Epithelial cell of proximal tubule (primary cell): ENCODE data around the gene UNKL. TPM values are rescaled to one million over a fixed set of nuclear protein-coding genes. Genes with fewer than 3 reads are reported as not detected.

Experiments used
- DNase-seq: peaks from one replicate; pipeline ENCODE4 v3.0.0-alpha.2; 2011; ENCODE audit warnings: low read depth
- H3K4me3 ChIP-seq: 2 replicates; pipeline ENCODE4 v1.5.1; 2011; ENCODE audit warnings: low read depth, mild to moderate bottlenecking, low read length
- total RNA-seq: library from RNA; depleted of rRNA; stranded (reverse); fragments of >200 nt; gene quantifications from 2 replicates; pipeline ENCODE4 v1.2.3, GENCODE V29; 2015
- TF ChIP-seq, protein P1 (sequence below): conservative IDR thresholded peaks from 2 replicates; pipeline ENCODE4 v1.5.1; 2012; ENCODE audit warnings: low read depth, mild to moderate bottlenecking, low read length

Gene UNKL
- total RNA-seq, 1 donor from 2014 or later = 20.1 TPM

DNA sequence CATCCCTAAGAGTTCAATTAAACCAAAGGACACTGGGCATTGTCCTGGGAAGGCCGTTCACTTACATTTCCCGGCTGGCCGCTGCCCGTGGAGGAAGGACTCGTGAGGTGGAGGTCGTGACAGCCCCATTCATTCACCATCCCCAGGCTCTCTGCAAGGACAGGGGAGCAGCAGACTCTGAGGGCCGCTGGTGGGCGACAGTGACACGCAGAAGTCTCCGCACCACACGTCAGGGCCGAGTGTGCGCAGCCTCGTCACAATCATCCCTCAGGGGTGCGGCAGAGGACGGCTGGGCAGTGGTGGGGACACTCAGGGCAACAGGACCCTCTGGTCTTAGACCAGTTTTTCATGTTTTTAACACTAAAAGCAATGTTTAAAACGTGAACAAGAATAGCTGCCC is 21.7 kb downstream of the UNKL start:
- no peak overlapping the region for H3K4me3 ChIP-seq
- no peak for DNase-seq
- TF ChIP-seq, protein P1, sequence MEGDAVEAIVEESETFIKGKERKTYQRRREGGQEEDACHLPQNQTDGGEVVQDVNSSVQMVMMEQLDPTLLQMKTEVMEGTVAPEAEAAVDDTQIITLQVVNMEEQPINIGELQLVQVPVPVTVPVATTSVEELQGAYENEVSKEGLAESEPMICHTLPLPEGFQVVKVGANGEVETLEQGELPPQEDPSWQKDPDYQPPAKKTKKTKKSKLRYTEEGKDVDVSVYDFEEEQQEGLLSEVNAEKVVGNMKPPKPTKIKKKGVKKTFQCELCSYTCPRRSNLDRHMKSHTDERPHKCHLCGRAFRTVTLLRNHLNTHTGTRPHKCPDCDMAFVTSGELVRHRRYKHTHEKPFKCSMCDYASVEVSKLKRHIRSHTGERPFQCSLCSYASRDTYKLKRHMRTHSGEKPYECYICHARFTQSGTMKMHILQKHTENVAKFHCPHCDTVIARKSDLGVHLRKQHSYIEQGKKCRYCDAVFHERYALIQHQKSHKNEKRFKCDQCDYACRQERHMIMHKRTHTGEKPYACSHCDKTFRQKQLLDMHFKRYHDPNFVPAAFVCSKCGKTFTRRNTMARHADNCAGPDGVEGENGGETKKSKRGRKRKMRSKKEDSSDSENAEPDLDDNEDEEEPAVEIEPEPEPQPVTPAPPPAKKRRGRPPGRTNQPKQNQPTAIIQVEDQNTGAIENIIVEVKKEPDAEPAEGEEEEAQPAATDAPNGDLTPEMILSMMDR = no peak

DNA sequence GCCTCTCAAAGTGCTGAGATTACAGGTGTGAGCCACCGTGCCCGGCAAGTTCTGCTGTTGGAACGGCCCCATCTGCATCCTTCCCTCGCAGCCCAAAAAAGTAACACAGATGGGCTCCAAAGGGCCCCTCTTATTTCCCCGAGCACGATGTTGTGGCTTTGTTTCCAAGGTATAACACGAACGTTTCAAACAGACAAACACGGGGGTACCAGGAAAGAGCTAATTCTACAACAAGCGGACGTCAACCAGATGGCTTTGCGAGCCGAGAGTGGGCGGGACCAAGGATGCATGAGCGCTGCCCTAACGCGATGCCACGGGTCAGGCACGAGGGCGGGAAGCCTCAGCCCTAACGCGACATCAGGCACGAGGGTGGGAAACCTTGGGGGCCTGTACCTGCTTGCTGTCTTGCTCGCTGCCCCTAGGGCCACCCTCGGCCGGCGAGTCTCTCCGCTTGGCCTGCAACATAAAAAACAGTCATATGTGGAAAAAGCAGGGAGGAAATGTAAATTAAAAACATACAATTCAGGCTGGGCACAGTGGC is 24.2 kb downstream of the UNKL start:
- no peak overlapping the region for H3K4me3 ChIP-seq
- TF ChIP-seq, protein P1 = no peak
- no peak for DNase-seq

DNA sequence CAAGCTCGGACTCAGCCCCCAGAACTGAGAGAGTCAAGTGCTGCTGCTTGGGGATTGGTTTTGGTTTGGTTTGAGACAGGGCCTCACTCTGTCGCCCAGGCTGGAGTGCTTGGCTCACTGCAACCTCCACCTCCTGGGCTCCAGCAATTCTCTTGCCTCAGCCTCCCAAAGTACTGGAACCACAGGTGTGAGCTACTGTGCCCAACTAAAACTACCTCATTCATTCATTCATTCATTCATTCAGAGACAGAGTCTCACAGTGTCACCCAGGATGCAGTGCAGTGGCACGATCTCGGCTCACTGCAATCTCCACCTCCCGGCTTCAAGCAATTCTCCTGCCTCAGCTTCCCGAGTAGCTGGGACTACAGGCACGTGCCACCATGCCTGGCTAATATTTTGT is 24.7 kb downstream of the UNKL start:
- no peak overlapping the region for H3K4me3 ChIP-seq
- no peak for DNase-seq
- TF ChIP-seq, protein P1 = no peak

DNA sequence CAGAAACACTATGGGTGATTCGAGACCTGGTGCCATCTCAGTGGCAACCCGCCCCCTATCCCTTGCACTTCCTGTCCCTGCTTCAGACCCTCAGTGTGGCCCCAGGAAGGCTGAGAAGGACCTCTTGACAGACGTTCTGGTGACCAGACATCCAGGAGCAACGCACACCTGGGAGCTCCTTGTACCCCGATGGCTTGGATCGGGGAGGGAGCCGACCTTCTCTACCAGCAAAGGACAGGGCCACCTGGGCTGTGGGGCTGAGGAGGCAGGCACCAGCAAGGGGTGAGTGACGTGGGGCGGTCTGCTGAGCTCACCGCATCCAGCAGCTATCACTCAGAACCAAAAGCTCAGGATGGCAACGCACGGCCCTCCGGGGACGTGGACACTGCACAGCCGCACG is 27.2 kb downstream of the UNKL start:
- H3K4me3 ChIP-seq = no peak overlapping the region
- TF ChIP-seq, protein P1 = no peak
- DNase-seq = no peak

DNA sequence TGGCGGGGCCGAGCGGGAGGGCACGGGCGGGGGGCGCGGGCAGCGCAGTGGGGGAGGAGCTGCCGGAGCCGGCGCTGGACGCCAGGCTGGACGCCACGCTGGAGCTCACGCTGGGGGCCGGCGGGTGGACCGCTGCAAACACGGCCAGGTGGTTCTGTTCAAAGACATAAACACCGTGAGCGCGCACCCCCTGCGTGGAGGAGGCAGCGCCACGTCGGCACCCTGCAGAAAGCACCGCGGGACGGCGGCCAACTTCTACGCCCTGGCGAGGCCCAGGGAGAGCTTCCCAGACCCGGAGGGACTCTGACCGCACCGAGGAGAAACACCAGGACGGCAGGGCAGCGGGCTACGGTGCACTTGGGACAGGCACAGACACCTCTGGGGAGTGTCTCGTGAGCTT is 29.3 kb downstream of the UNKL start:
- DNase-seq = no peak
- TF ChIP-seq, protein P1 = no peak
- H3K4me3 ChIP-seq = no peak overlapping the region

DNA sequence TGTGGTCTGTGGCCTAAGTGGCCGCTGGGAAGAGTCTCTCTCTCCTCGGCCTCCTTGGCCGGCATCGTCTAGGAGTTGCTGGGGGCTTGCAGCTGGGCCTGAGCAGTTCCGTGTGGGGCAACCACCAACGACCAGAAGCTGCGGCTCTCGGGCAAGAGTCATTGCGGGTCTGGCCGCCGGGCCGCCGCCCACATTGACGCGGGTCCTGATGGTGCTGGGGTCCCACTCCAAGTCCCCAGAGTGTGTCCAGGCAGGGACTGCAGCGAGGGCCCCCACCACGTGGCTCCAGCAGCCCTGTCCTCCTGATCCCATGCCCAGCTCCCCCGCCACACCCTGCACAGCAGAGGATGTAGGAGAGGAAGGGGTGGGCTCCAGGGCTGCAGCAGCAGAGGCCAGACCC is 30.9 kb downstream of the UNKL start:
- TF ChIP-seq, protein P1 = no peak
- DNase-seq = no peak
- H3K4me3 ChIP-seq = no peak overlapping the region

DNA sequence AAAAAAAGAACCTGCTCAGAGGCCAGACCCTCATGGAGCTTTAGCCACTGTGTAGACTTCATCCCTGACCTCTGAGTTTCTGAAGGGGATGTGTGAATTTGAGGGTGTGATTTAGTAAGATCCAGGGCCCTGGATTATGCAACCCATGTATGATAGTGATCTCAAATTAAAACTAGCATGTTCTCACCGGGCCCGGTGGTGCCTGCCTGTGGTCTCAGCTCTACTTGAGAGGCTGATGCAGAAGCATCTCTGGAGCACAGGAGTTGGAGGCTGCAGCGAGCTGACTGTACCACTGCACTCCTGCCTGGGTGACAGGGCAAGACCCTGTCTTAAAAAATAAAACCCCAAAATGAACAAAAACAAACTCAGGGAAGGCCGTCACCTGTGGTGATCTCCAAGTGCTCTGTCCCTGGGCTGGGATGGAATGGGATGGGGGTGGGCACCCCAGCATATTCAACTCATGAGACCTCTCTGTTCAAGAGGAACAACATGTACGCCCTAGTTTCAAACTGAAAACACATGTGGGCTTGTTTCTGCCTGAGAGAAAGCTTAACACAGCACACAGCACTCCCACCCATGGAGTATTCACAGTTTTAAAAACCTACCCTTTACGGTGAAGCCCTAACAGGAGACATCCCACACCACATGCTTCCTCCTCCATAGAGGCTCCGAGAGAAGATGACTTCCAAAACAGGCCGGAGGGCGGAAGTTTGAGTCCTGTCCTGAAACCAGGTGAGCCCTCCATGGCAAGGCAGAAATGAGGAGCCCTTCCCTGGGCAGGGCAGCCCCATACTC is 32.7 kb downstream of the UNKL start:
- no peak overlapping the region for H3K4me3 ChIP-seq
- DNase-seq = no peak
- TF ChIP-seq, protein P1 = no peak
